ENCODE measurements around the gene MSH3.

GRCh38 chr5:80745490-80745889 lies 91.0 kb downstream of the MSH3 start:
- no peak for TF ChIP-seq POLR2AphosphoS5 (IDR thresholded peaks at IDR 0.05; ENCODE audit: low read depth, low read length)
- TF ChIP-seq POLR2A (IDR thresholded peaks at IDR 0.05; ENCODE audit: low read depth, low read length) = no peak
